CD4-positive, alpha-beta memory T cell (primary cell): Measurements from ENCODE around the gene CENATAC. TPM values are rescaled to one million over a fixed set of nuclear protein-coding genes. Genes with fewer than 3 reads are reported as not detected.

Experiments used
- CTCF ChIA-PET: fragments of 350-600 bp; sonication (Branson Sonifier 250); formaldehyde crosslinking; loops from one replicate; lab custom pipeline; 2021; ENCODE audit warnings: inconsistent platforms; ENCODE audit not compliant: partially characterized antibody; lab: Charles Lee
- POLR2A ChIA-PET: fragments of 350-600 bp; sonication (Branson Sonifier 250); formaldehyde crosslinking; loops from one replicate; lab custom pipeline; 2021; ENCODE audit not compliant: partially characterized antibody; lab: Charles Lee
- DNase-seq, 5 donors: peaks; one replicate each; pipeline versions ENCODE4 v3.0.0 to v3.0.0-alpha.2; 2020 to 2022; ENCODE audit warnings: mixed read lengths in 1 of 5
- H3K27ac ChIP-seq: one replicate; pipeline ENCODE4 v1.7.0; 2013; ENCODE audit warnings: low read depth, low read length
- H3K27me3 ChIP-seq: 2 replicates; pipeline ENCODE4 v1.7.0; 2013; ENCODE audit warnings: mild to moderate bottlenecking, low read length, moderate library complexity; ENCODE audit not compliant: insufficient read depth
- H3K36me3 ChIP-seq: 2 replicates; pipeline ENCODE4 v1.7.0; 2013; ENCODE audit warnings: mild to moderate bottlenecking, low read length, moderate library complexity; ENCODE audit not compliant: insufficient read depth
- H3K4me1 ChIP-seq: 2 replicates; pipeline ENCODE4 v1.7.0; 2013; ENCODE audit warnings: mild to moderate bottlenecking, low read length, moderate library complexity; ENCODE audit not compliant: insufficient read depth
- H3K4me3 ChIP-seq, 2 donors: one replicate each; pipeline ENCODE4 v1.7.0; 2013; ENCODE audit warnings: low read length in 2 of 2, mild to moderate bottlenecking in 1 of 2
- H3K9me3 ChIP-seq, 2 donors: one replicate each; pipeline ENCODE4 v1.7.0; 2013; ENCODE audit warnings: low read length in 2 of 2, control low read depth in 1 of 2; ENCODE audit not compliant: control insufficient read depth in 1 of 2
- H3K27ac Mint-ChIP-seq, 7 donors: one replicate each; pipeline ENCODE4 v1.8.0; 2020 to 2021; ENCODE audit warnings: mixed read lengths in 7 of 7, mild to moderate bottlenecking in 6 of 7, inconsistent platforms in 3 of 7, moderate library complexity in 3 of 7
- H3K27me3 Mint-ChIP-seq, 2 donors: one replicate each; pipeline ENCODE4 v1.8.0; 2020 to 2021; ENCODE audit warnings: mixed read lengths in 2 of 2
- H3K36me3 Mint-ChIP-seq, 2 donors: one replicate each; pipeline ENCODE4 v1.8.0; 2020 to 2021; ENCODE audit warnings: mixed read lengths in 2 of 2, inconsistent platforms in 1 of 2, mild to moderate bottlenecking in 1 of 2
- H3K4me1 Mint-ChIP-seq, 4 donors: one replicate each; pipeline ENCODE4 v1.8.0; 2020 to 2021; ENCODE audit warnings: mixed read lengths in 4 of 4, mild to moderate bottlenecking in 1 of 4
- H3K4me3 Mint-ChIP-seq, 8 donors: one replicate each; pipeline ENCODE4 v1.8.0; 2020 to 2021; ENCODE audit warnings: mixed read lengths in 8 of 8, mild to moderate bottlenecking in 7 of 8, moderate library complexity in 6 of 8, inconsistent platforms in 3 of 8
- H3K9me3 Mint-ChIP-seq, 8 donors: one replicate each; pipeline ENCODE4 v1.8.0; 2020 to 2021; ENCODE audit warnings: mixed read lengths in 8 of 8, mild to moderate bottlenecking in 5 of 8, inconsistent platforms in 3 of 8, moderate library complexity in 1 of 8
- intact Hi-C: fragments of 100-400 bp; cut with micrococcal nuclease; formaldehyde crosslinking; loops from one replicate; pipeline ENCODE4 v1.15.1; 2023
- polyA plus RNA-seq, 2 donors: library from polyadenylated mRNA; unstranded; fragments of 300-500 nt; fragmentation: Illumina TruSeq; gene quantifications; one replicate each; pipeline ENCODE4 v1.2.3, GENCODE V29; 2021
- total RNA-seq, 2 experiments: library from RNA; stranded (reverse); gene quantifications; one replicate each; pipeline ENCODE4 v1.2.3, GENCODE V29; 2021

CENATAC gene
- total and polyA plus RNA-seq, 4 experiments from 2014 or later: 13.3 to 114 (median 62.9) TPM

- ChIA-PET POLR2A (interaction anchor here (1.1 to 1.5 kb wide), 3 partner anchors 10 to 149 kb away, joined by 3 to 7 read pairs (median 3); partner anchors contain the start of genes CENATAC and HYOU1), CTCF (interaction anchor here (0.7 to 1.0 kb wide), 3 partner anchors 9 to 43 kb away, joined by 3 read pairs; partner anchors contain the start of gene HYOU1)
- intact Hi-C loops: no loop called here
- H3K9me3 ChIP-seq: no peaks in the 10 kb centered on the region
- Mint-ChIP-seq H3K4me3 (no peak overlapping the region), H3K4me1 (peaks cover 3 to 18% (median 9%) of the 10 kb centered on the region in 4 donors), H3K9me3 (peaks cover 0 to 2% (median 0%) of the 10 kb centered on the region in 8 donors), H3K36me3 (peaks cover 37 to 66% of the 10 kb centered on the region in 2 donors), H3K27ac (peak overlapping the region in 1 of 7 donors; percentile 50), H3K27me3 (no peaks in the 10 kb centered on the region)
- no peak overlapping the region for H3K27ac ChIP-seq
- peaks cover 59% of the 10 kb centered on the region for H3K36me3 ChIP-seq
- no peak for DNase-seq
- H3K4me3 ChIP-seq: no peak overlapping the region
- no peaks in the 10 kb centered on the region for H3K27me3 ChIP-seq
- peaks cover 2% of the 10 kb centered on the region for H3K4me1 ChIP-seq
Observed at GRCh38 chr11:119047205-119047604, 49.3 kb downstream of the CENATAC start.

GRCh38 chr11:119048644-119049043 is 50.7 kb downstream of the CENATAC start:
- Mint-ChIP-seq H3K27ac (peak overlapping the region in 1 of 7 donors; percentile 42), H3K36me3 (peaks cover 48 to 79% of the 10 kb centered on the region in 2 donors), H3K4me3 (no peak overlapping the region), H3K27me3 (no peaks in the 10 kb centered on the region), H3K4me1 (peaks cover 9 to 29% (median 17%) of the 10 kb centered on the region in 4 donors), H3K9me3 (peaks cover 0 to 2% (median 0%) of the 10 kb centered on the region in 8 donors)
- Histone ChIP-seq H3K9me3 (no peaks in the 10 kb centered on the region), H3K27me3 (no peaks in the 10 kb centered on the region), H3K27ac (no peak overlapping the region), H3K36me3 (peaks cover 73% of the 10 kb centered on the region), H3K4me1 (peaks cover 6% of the 10 kb centered on the region), H3K4me3 (no peak overlapping the region)
- no peak for DNase-seq
- CTCF ChIA-PET: interaction anchor here (1.2 kb wide), 1 partner anchor 73 kb away, joined by 3 read pairs; the partner anchor contains the start of gene HINFP
- POLR2A ChIA-PET: interaction anchor here (0.5 to 1.1 kb wide), 3 partner anchors 8 to 148 kb away, joined by 3 to 5 read pairs (median 3); no protein-coding TSS in a partner anchor
- intact Hi-C loops: no loop called here

GRCh38 chr11:119049081-119049480 is 51.1 kb downstream of the CENATAC start:
- peaks cover 52 to 83% of the 10 kb centered on the region in 2 donors for H3K36me3 Mint-ChIP-seq
- Histone ChIP-seq H3K36me3 (peaks cover 78% of the 10 kb centered on the region), H3K27ac (no peak overlapping the region), H3K27me3 (no peaks in the 10 kb centered on the region), H3K4me3 (no peak overlapping the region), H3K9me3 (no peaks in the 10 kb centered on the region), H3K4me1 (peaks cover 6% of the 10 kb centered on the region)
- DNase-seq: no peak
- no peaks in the 10 kb centered on the region for H3K27me3 Mint-ChIP-seq
- ChIA-PET CTCF (interaction anchor here (1.2 kb wide), 1 partner anchor 72 kb away, joined by 3 read pairs; the partner anchor contains the start of gene HINFP), POLR2A (no interaction called here)
- H3K9me3 Mint-ChIP-seq: peaks cover 0 to 2% (median 0%) of the 10 kb centered on the region in 8 donors
- H3K4me1 Mint-ChIP-seq: peaks cover 9 to 33% (median 20%) of the 10 kb centered on the region in 4 donors
- H3K27ac Mint-ChIP-seq: peak overlapping the region in 1 of 7 donors; percentile 23
- H3K4me3 Mint-ChIP-seq: no peak overlapping the region
- intact Hi-C loops: no loop called here

GRCh38 chr11:119051440-119052162 is 53.7 kb downstream of the CENATAC start:
- Histone ChIP-seq H3K36me3 (peaks cover 79% of the 10 kb centered on the region), H3K4me3 (no peak overlapping the region), H3K27ac (peak overlapping the region; percentile 6), H3K9me3 (no peaks in the 10 kb centered on the region), H3K4me1 (peaks cover 18% of the 10 kb centered on the region), H3K27me3 (no peaks in the 10 kb centered on the region)
- POLR2A ChIA-PET: interaction anchor here (0.6 to 1.2 kb wide), 5 partner anchors 8 to 54 kb away, joined by 3 to 4 read pairs (median 3); partner anchors contain the start of genes CENATAC, HMBS and VPS11
- Mint-ChIP-seq H3K27me3 (no peaks in the 10 kb centered on the region), H3K36me3 (peaks cover 66 to 87% of the 10 kb centered on the region in 2 donors), H3K27ac (peak overlapping the region in 5 of 7 donors; percentile 13 to 73 (median 70)), H3K9me3 (no peaks in the 10 kb centered on the region), H3K4me1 (peaks cover 20 to 55% (median 33%) of the 10 kb centered on the region in 4 donors), H3K4me3 (peak overlapping the region in 2 of 8 donors; percentile 15 to 39)
- intact Hi-C loops: no loop called here
- DNase-seq: peak in 3 of 5 donors; percentile 6 to 66 (median 22)
- CTCF ChIA-PET: interaction anchor here (1.2 kb wide), 1 partner anchor 118 kb away, joined by 3 read pairs; no protein-coding TSS in a partner anchor

- Mint-ChIP-seq H3K36me3 (peaks cover 63 to 82% of the 10 kb centered on the region in 2 donors), H3K4me1 (peaks cover 20 to 55% (median 37%) of the 10 kb centered on the region in 4 donors), H3K27ac (peak overlapping the region in 6 of 7 donors; percentile 22 to 80 (median 72)), H3K9me3 (no peaks in the 10 kb centered on the region), H3K27me3 (no peaks in the 10 kb centered on the region), H3K4me3 (peak overlapping the region in 1 of 8 donors; percentile 15)
- DNase-seq: no peak
- no peaks in the 10 kb centered on the region for H3K27me3 ChIP-seq
- peak overlapping the region; percentile 6 for H3K27ac ChIP-seq
- CTCF ChIA-PET: no interaction called here
- peaks cover 74% of the 10 kb centered on the region for H3K36me3 ChIP-seq
- intact Hi-C loops: no loop called here
- H3K4me1 ChIP-seq: peaks cover 18% of the 10 kb centered on the region
- POLR2A ChIA-PET: interaction anchor here (1.1 kb wide), 1 partner anchor 22 kb away, joined by 3 read pairs; no protein-coding TSS in a partner anchor
- H3K9me3 ChIP-seq: no peaks in the 10 kb centered on the region
- H3K4me3 ChIP-seq: no peak overlapping the region
Observed at GRCh38 chr11:119052163-119052814, 54.4 kb downstream of the CENATAC start.

- no peaks in the 10 kb centered on the region for H3K9me3 ChIP-seq
- H3K36me3 Mint-ChIP-seq: peaks cover 48 to 72% of the 10 kb centered on the region in 2 donors
- H3K27ac Mint-ChIP-seq: peak overlapping the region in 1 of 7 donors; percentile 44
- no peak overlapping the region for H3K27ac ChIP-seq
- H3K4me3 ChIP-seq: no peak overlapping the region
- ChIA-PET POLR2A (interaction anchor here (4.3 to 5.3 kb wide), 3 partner anchors 12 to 41 kb away, joined by 32 to 67 read pairs (median 43); partner anchors contain the start of genes RPS25, TRAPPC4 and VPS11), CTCF (interaction anchor here (1.0 kb wide), 1 partner anchor 24 kb away, joined by 3 read pairs; the partner anchor contains the start of gene SLC37A4)
- H3K4me1 ChIP-seq: peaks cover 27% of the 10 kb centered on the region
- H3K27me3 ChIP-seq: no peaks in the 10 kb centered on the region
- H3K4me3 Mint-ChIP-seq: peak overlapping the region in 5 of 8 donors; percentile 13 to 54 (median 29)
- peaks cover 52% of the 10 kb centered on the region for H3K36me3 ChIP-seq
- no peaks in the 10 kb centered on the region for H3K9me3 Mint-ChIP-seq
- H3K4me1 Mint-ChIP-seq: peaks cover 26 to 65% (median 46%) of the 10 kb centered on the region in 4 donors
- DNase-seq: no peak
- no peaks in the 10 kb centered on the region for H3K27me3 Mint-ChIP-seq
- intact Hi-C loops: no loop called here
Observed at GRCh38 chr11:119054418-119054817, 56.5 kb downstream of the CENATAC start.
